NCI-H187 (cell line): ENCODE results near the gene CHDH.

Experiments
- DNase-seq, 2 experiments: peaks; one replicate each; lab custom pipeline; 2025; lab: John Stamatoyannopoulos, UW

CHDH gene

DNA sequence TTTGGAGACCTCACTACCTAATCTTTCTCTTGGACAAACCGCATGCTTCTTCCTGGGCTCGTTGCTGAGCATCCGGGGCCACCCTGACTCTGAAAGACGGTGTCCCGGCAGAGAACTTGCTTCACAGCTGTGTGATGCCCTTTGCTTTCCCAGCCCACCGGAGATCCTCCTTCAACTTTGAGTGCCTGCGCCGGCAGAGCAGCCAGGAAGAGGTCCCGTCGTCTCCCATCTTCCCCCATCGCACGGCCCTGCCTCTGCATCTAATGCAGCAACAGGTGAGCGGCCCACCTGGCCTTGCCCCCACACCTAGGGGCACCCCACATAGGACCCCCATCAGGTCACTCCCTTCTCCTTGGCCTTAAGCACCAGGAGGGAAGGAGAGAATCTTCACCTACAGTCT lies 37.7 kb downstream of the CHDH start:
- DNase-seq: no peak

- DNase-seq: no peak
Observed at GRCh38 chr3:53807117-53807810, 39.0 kb downstream of the CHDH start.

GRCh38 chr3:53806182-53807116 lies 39.8 kb downstream of the CHDH start:
- no peak for DNase-seq

- no peak for DNase-seq
Observed at GRCh38 chr3:53805463-53806159, 40.6 kb downstream of the CHDH start.

DNA sequence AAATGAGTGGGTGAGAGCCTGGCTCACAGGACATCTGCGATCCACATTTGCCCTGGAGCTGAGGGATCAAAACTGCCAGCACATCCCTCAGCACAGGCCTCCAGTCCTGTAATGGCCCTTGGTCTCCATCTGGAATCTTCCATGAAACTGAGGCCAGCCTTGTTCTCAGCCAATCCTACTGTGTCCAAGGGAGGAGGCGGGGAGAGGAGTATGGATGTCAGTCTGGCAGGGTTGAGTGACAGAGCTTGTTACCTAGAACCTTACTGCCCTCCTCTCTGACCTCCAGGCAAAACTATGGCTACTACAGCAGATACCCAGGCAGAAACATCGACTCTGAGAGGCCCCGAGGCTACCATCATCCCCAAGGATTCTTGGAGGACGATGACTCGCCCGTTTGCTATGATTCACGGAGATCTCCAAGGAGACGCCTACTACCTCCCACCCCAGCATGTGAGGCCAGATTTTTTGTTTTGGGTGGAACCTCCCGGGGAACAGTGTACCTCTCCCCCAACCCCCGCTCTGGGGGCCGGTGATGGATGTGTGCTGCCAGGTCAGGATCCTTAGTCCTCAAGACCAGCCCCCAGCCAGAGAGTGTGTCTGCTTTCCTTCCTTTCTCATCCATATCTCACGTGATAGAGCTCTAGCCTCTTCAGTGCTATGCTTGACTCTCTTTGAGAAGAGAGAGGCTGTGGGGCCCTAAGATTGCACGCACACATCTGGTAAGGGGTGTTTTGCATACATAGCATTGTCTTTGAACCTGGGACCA lies 41.3 kb downstream of the CHDH start:
- no peak for DNase-seq

- DNase-seq: no peak
Observed at GRCh38 chr3:53803816-53804695, 42.2 kb downstream of the CHDH start.

GRCh38 chr3:53803124-53803815 lies 42.9 kb downstream of the CHDH start:
- no peak for DNase-seq

GRCh38 chr3:53802256-53802880 lies 43.9 kb downstream of the CHDH start:
- no peak for DNase-seq

DNA sequence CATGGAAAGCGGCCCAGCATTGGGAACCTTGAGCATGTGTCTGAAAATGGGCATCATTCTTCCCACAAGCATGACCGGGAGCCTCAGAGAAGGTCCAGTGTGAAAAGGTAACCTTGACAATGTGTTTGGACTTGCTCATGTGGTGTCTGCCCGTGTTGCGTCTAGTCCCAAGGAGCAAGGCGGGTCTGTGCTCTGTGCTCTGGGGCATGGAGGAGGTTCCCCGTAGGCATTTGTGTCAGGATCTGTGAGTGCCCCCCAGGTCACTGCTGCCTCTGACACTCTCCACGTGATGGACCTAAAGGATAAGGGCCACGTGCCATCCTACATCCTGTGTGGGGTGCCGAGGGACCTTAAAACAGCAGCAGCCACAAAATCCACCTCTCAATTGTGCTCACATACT lies 44.9 kb downstream of the CHDH start:
- DNase-seq: no peak

GRCh38 chr3:53800041-53800906 lies 45.9 kb downstream of the CHDH start:
- DNase-seq: no peak

DNA sequence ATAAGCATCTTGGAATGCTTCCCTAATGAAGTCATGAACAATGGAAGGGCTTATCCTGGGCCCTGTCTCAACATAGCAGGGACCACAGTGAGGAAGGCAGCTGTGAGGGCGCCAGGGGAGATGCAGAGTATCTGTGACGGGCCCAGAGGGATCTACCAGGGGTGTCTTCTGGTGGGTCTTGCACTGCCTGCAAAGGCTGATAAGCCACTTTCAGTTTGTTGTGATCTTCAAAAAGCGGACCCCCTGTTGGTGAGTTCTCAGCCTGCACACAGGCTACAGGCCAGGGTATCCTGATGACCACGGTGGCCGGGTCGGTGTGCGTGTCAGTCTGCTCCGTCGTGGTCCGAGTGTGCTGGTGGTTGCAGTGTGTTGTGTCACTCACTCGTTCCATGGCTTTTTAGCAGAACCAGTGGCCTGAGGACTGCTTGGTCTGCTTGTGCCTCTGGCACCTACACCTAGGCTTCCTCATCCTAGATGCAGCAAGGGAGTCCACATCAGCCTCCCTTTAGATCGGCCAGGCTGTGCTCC lies 46.8 kb downstream of the CHDH start:
- no peak for DNase-seq

GRCh38 chr3:53798144-53798543 lies 48.1 kb downstream of the CHDH start:
- DNase-seq: no peak

GRCh38 chr3:53795789-53796560 lies 50.2 kb downstream of the CHDH start:
- peak; percentile 9 to 38 for DNase-seq

DNA sequence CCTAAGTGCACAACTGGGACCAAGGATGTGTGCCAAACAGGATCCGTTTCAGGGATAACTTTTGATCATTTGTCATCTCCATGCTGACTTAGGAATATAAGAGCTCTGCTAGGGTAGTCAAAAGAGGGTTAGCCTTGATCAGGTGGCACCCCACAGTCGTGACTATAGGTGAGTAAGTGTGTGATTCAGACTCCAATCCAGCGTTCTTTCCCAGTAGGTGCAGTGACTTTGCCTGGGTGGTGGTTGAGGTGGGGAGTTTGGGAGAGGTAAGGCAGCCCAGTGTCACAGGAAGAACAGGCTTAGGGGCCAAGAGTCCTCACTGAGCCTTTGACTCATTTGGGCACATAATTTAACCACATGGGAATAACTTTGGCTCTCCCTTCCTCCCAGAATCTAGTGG lies 51.0 kb downstream of the CHDH start:
- DNase-seq: no peak

DNA sequence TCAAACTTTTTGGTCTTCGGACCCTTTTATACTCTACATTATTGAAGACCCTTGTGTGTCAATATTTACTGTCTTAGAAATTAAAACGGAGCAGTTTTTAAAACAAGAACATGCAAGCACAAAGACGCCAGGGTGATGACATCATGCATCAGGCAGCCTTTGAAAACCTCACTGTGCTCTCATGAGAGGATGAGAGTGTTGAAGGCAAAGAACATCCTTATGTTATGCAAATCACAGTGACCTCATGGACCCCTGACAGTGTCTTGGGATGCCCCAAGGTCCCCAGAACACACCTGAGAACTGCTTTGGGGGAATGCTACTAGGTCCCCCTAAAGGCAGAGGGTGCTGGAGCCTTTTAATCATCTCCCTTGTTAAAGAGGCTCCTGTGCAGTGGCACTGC lies 51.6 kb downstream of the CHDH start:
- DNase-seq: no peak

- peak in 1 of 2 experiments; percentile 26 for DNase-seq
Observed at GRCh38 chr3:53792866-53793265, 53.4 kb downstream of the CHDH start.

DNA sequence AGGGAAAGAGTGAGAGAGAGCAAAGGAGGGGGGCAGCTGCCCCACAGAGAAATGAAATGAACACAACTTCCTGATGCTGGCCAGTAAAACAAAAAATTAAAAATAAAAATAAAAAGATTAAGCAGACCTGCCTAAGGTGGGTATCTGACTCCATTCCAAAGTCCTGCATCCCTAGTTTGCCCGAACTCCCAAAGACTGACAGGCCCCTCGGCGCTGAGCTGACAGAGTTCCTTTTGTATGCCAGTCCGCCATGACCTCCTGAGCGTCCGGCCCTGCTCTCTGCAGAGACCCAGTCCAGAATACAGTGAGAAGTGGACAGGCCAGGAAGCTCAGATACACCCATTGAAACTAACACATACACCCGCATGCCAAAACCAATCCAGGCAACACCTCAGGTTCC lies 54.9 kb downstream of the CHDH start:
- no peak for DNase-seq

DNA sequence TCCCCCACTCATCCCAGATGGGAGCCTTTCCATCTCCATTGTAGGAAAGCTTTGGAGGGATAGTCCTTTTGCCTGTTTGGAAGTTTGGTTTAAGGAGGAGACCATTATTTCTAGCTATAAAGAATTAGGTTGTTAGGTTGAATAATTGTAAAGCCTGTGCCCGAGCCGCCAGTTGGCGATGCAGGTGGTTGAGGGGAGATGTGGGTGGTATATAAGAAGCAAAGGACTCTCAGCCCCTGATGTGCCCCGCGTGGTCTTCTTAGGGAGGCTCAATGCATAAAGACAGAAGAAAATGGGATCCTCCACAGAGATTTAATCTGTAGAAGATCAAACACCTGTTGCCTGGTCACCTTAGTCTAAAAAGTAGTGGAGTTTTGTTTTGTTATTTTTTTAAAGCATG lies 55.7 kb downstream of the CHDH start:
- no peak for DNase-seq
